HG02798 (cell line): ENCODE data around the gene YJEFN3.

ENCODE experiments used
- ATAC-seq: cut with Tn5 transposase; IDR thresholded peaks from one replicate; pipeline ENCODE4 v1.9.1; 2021; ENCODE audit warnings: mild to moderate bottlenecking; ENCODE audit not compliant: unreplicated experiment, poor library complexity

The YJEFN3 gene

DNA sequence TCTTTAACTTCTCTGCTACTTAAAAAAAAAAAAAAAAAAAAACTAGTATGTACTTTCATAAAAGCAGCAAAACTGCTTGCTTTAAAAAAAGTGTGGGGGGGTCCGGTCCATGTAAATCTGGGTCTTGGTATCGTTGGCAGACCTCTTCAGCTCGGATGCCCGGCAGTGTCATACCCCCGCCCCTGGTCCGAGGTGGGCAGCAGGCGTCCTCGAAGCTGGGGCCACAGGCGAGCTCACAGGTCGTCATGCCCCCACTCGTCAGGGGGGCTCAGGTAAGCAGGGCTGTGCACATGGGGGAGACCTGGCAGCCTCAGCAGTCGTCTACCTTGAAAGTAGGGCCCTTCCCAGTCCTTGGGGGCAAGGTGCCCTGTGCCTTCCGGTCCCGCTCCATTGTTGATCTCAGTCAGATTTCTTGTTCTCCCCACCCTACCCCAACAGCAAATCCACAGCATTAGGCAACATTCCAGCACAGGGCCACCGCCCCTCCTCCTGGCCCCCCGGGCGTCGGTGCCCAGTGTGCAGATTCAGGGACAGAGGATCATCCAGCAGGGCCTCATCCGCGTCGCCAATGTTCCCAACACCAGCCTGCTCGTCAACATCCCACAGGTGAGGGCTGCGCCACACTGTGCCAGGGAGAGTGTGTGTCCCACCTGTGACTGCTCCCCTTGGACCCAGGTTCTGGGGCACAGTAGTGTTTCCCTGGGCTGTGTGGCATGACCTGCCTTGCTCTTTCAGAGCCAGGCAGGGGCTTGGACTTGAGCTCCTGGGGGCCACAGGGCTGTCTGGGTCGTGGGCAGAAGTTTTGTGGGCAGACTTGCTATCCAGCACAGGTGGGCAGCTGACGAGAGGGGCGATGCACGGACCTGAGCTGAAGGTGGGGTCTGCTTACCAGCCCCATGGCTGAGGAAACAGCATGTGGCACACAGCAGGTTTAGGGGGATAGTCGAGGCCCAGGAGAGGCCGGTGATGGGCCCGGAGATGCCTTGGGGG lies 32.8 kb upstream of the YJEFN3 start:
- ATAC-seq = no peak

DNA sequence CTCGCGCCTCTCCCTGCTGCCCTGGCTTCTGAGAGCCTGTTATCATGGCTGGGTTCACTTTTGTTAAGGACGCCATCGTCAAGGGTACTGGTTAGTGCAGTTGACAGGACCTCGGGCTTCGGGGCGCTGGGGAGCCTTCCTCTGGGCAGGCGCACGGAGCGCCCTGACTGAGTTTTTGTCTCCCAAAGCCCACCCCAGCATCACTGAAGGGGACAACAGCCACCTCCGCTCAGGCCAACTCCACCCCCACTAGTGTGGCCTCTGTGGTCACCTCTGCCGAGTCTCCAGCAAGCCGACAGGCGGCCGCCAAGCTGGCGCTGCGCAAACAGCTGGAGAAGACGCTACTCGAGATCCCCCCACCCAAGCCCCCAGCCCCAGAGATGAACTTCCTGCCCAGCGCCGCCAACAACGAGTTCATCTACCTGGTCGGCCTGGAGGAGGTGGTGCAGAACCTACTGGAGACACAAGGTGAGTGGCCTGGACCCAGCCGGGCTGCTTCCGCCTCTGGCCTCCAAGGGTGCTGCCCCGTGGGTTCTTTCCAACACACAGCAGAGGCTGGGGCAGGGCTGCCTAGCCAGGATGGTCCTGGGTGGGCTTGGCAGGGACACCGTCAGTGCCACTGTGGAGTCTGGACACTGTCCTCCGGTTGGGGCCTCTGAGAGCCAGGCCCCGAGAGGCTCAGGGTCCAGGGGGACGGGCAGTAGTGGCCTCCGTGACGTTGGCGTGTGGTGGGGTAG lies 30.3 kb upstream of the YJEFN3 start:
- ATAC-seq = no peak

DNA sequence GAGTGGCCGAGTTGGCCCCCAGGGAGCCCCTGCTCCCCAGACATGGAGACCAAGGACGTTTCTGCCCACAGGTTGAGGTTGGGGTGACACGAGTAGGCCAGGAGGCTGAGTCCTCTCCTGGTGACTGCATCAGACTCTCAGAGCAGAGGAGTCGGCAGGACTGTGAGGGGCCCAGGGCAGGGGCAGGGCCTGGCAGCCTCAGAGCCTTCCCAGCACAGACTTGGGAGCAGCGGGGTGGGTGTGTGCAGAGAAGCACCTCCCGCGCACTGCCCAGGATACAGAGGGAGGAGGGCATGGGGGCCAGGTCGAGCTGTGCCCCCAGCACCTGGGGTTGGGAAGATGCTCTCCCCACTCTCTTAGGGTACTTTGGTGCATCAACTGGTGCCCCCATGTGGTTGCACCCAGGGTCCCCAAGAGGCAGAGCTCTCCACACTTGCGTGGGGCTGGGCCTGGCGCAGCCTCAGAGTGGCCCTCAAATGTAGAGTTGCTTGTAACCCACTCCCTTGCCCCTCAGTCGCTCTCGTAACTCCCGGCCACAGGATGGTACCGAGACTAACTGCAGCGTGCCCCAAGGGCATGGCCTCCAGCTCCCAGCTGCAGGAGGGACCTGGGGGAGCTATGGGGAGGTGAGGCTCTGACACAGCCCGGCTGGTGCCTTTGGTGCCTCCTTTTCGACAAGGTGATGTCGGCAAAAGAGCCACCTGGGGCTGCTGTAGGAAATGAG lies 29.3 kb upstream of the YJEFN3 start:
- no peak for ATAC-seq

DNA sequence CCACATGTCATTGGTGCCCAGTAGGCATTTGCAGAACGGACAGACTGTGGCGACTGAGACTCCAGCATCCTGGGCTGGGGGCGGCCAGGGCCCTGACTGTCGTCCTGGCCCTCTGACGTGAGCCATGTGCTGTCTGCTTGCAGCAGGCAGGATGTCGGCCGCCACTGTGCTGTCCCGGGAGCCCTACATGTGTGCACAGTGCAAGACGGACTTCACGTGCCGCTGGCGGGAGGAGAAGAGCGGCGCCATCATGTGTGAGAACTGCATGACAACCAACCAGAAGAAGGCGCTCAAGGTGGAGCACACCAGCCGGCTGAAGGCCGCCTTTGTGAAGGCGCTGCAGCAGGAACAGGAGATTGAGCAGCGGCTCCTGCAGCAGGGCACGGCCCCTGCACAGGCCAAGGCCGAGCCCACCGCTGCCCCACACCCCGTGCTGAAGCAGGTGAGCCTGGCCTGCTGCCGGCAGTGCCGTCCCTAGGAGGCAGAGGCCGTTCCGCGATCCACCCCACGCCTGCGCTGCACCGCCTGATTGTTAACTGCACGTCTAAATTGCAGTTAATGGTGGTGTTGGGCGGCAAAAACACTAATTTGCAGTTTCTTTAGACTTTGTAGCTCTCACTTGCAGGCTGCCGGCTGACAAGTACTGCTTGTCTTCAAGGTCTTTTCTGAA lies 27.6 kb upstream of the YJEFN3 start:
- ATAC-seq = no peak

DNA sequence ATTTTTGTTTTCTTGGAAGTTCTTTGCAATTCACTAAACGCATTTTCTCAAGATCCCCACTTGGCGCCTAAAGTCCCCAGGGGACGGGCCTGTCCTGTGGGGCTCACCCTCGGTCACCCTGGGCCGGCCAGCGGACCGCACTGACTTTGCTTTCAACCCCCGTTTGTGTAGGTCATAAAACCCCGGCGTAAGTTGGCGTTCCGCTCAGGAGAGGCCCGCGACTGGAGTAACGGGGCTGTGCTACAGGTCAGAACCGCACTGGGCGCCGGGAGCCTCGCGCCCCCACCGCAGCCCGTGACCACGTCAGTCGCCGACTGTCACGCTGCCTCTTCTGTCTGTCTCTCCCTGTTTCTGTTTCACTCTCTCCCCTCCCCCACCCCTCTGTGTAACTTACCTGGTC lies 26.9 kb upstream of the YJEFN3 start:
- ATAC-seq = no peak

DNA sequence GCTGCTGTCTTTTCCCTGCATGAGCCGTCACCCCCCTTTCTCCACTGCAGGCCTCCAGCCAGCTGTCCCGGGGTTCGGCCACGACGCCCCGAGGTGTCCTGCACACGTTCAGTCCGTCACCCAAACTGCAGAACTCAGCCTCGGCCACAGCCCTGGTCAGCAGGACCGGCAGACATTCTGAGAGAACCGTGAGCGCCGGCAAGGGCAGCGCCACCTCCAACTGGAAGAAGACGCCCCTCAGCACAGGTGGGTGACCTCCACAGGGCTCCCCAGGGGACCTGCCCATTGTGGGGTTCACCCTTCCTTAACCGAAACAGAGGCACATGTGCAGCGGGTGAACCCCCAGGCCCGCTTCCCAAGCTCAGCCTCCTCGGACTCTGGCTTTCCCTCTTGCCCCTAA lies 26.4 kb upstream of the YJEFN3 start:
- ATAC-seq = no peak

DNA sequence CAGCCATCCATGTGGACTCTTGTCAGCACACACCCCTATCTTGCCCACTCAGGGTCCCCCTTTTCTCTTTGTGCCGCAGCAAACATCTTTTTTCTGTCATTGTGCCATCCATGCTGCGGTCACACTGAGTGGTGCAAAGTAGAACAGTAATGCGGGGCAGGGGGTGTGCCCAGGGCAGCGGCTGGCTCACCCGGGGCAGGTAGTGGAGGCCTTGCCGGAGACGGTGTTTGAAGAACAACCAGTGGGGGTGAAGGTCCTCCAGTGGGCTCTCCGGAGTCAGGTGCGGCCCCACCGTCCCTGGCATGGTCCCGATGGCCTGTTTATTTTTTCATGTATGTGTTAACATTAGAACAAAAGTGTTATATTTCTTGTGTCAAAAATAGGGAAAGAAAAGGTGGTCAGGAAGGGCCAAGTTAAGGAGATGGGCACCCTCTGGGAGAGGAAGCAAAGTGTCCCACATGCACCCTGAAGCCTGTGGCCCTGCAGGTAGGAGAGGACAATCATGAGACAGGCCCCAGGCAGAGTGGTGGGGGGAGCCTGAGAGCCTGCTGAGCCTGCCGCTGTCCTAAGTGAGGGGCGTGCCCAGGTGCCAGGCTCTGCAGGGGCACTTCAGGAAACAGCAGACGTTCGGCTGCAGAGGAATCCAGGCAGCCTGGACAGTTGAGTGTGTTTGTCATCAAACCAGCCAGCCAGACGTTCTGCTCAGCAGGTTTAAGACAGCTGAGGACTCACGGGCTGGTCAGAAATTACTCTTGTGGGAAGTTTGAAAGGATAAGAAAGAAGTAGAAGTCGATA lies 25.7 kb upstream of the YJEFN3 start:
- ATAC-seq = no peak

DNA sequence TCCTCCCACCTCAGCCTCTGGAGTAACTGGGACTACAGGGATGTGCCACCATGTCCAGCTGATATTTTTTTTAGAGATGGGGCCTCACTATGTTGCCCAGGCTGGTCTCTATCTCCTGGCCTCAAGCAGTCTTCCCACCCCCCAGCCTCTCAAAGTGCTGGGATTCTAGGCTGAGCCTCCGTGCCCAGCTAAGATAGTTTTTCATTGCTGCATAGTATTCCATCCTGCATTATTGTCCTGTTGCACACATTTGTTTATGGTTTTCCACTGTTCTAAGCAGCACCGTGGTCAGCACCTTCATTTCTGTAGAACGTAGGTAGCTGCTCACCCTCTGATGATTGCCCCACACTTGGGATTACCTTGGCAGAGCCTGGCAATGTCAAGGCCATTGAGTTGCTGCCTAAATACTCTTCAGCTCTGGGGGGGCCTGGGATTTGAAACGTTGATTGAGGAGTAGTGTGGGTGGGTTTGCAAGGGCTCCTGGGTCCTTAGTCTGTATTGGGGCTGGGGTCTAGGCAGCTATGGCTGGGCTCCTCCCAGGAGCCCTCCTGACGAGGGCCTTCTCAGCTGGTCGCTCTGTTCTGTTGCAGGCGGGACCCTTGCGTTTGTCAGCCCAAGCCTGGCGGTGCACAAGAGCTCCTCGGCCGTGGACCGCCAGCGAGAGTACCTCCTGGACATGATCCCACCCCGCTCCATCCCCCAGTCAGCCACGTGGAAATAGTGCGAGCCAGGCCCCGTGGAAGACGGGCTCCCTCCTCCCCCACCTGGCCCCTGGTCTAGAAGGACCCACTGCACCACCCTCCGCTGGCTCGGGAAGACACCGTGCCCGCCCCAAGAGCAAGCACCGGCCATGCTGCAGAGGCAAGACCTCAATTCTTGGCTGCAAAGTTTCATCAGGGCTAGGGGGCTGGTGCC lies 23.7 kb upstream of the YJEFN3 start:
- no peak for ATAC-seq

DNA sequence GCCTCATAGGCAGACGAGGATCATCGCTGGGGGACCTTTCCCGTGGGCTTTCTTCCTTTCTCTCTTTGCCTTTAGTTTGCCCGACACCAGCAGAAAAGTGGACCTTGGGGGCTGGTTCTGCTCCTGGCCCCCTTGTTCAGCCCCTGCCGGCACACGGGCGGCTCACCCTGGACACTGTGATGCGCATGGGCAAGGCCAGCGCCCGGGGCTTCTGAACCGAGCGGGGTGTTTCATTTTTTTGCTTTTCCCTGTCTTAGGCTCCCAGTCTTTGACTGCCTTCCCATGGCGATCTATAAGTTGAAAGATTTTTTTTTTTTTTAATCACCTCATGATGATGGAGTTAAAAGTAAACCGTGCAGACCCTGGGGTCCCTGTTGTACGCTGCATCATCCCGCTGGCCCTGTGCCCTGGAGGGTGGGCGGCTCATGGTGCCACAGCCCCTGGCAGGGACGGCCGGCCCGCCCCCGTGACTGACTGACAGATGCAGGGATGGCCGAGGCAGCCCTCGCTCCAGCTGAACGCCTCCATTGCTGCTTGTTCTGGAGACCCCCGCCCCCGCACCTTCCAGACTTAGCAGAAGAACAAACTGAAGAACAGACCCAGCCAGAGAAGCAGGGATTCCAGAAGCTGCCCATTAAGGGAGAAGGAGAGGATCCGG lies 22.9 kb upstream of the YJEFN3 start:
- no peak for ATAC-seq

DNA sequence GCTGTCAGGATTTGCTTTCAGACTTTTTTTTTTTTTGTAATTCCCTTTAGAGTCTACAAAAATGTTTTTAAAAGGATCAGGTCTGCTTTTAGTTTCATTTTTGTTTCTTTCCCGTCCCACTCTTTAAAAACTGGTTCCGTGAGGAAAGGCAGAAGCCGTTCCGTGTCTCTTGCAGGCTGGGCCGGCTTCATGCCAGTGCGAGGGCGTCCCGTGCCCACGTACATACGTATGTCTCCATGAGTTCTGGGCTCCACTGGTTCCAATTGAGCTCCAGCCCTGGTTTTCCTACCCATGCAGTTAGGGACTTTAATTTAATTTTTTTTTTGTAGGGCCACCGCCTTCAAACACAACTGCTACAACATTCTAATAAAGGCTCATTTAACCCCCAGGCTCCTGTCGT lies 22.1 kb upstream of the YJEFN3 start:
- no peak for ATAC-seq

DNA sequence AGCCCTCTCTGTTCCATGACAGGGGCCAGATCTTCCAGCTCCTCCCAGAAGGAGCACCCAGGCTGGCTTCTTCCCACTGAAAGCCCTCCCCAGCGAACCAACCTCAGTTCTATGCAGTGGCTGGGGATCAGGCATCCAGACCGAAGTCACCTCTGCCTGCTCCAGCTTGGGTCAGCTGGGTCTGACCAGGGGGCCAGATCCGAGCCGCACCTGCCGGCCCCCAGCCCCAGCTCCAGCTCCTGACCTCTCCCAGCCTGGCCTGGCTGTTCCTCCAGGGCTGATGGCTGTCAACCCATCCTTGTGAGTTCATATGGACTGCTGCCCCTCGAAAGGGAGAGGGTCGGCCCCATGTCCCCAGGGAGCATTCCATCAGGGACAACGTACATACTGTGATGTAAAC lies 21.4 kb upstream of the YJEFN3 start:
- ATAC-seq = no peak

DNA sequence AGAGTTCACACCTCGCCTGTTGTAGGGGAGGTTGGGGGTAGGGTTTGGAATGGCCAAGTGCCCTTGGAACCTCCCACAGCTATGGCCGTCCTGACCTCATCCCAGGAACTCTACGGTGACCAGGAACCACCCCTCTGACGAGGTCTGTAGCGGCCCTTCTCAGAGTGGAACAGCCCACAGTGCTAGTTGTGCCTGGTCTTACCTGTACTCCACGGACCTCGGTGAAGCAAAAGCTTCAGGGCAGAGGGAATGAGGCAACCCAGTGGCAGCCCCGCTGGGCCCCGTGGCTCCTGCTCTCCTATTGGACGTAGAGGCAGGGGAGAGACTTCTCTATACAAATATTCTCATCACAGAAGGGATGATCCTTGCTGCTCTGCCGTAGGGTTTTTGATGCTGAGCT lies 20.5 kb upstream of the YJEFN3 start:
- no peak for ATAC-seq

DNA sequence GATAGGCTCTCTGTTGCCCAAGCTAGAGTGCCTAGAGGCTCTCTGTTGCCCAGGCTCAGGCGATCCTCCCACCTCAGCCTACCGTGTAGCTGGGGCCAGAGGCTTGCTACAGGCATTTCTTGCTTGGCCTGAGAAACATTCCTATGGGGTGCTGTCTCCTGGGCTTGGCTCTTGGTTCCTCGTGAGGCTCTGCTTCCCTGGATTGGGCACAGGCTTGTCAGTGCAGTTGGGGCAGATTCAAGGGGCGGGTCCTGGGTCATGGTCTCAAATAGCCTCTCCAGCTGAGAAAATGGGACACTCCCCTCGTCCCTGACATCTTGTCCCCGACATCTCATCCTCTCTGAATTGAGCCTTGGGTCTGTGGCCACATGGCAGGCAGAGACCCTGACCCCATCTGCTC lies 18.3 kb upstream of the YJEFN3 start:
- ATAC-seq = no peak

DNA sequence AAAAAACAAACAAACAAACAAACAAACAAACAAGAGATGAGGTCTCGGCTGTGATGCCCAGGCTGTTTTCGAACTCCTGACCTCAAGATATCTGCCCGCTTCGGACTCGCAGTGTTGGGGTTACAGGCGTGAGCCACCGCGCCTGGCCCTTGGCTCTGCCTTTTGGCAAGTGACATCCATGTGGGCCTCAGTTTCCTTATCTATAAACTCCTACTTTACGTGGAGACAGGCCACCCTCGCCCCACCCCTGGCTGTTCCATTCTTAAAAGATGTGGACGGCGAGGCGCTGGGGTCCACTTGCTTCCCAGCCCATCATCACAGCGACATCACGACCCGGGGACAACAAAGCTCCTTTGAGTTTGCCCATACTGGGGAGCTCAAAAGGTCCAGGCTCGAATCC lies 15.0 kb upstream of the YJEFN3 start:
- ATAC-seq = no peak

DNA sequence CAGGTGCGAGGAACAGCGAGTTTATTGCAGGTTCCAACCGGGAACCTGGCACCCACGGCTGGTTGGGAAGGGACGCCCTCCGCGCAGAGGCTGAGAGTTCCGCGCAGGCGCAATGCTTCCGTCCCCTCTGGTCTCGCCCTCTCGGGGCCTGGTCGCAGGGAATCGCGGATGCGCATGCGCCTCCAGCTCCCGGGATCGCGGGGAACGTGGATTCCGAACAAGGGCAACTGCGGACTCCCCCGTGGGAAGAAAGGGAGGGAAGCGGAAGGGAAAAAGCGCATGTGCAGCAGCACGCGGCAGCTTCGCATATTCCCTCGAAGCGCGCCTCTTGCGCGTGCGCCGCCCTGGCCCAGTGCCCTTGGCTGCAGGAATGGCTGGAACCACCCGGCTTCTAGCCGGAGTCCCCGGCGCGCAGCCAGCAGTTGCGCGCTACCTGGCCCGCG lies 14.5 kb upstream of the YJEFN3 start:
- no peak for ATAC-seq

DNA sequence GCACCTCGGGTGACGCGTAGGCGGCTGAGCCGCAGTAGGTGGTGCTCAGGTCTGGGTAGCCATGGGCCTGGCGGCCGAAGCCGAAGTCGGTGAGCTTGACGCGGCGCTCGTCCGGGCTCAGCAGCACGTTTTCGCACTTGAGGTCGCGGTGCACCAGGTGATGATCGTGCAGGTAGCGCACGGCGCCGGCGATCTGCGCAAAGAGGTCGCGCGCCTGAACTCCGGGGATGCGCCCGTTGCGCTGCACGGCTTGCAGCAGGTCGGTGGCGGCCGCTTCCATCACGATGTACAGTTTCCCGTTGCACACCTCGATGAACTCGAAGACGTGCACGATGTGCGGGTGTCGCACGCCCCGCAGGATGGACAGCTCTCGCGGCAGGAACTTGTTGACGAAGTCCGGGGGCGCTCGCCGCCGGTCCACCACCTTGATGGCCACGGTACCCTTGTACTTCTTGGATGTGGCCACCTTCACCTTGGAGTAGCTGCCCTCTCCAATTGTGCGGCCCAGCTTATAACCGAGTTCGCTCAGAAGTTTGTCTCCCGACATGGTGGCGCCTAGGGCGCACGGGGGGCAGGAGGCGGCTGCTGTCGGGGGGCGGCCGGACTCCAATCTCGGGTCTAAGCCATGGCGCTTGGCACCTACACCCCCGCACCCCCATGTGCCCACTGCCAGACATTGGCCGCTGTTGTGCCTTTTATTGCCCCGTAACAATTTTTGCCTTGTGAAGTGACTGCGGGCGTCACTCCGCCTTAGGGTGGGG lies 13.7 kb upstream of the YJEFN3 start, which contains the start of gene TSSK6:
TSSK6 (minus strand) TSS at position 668 of the 761 bp plus-strand sequence; CDS start at position 547, 121 bp downstream.
- no peak for ATAC-seq
